ENCODE data around the gene TBP. TPM values are rescaled to one million over a fixed set of nuclear protein-coding genes. Genes with fewer than 3 reads are reported as not detected.
"Not testable (repeated sequence)": the region's sequence is repeated elsewhere in the genome, so short reads cannot be mapped to it uniquely, and the experiment has no call there.

TBP gene
- total RNA-seq, 4 donors from 2014 or later = 7.5 to 17.7 (median 12.3) TPM

DNA sequence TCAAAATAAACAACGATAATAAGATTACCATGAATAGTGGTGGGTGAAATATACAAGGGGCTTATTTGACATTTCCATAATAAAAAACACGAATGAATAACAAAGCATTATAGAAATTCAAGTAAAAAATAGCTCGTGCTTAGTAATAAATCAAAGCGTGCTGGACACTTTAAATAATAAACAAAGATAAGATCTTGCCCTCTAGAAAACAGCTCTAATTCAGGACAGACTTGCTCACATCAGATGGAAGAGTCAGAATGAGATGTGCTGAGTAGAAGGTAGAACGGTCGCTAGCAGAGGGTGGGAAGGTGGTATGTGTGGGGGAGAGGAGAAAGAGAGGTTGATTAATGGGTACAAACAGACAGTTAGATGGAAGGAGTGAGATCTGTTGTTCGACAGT lies 28.4 kb upstream of the TBP start:
- 63 to 67% methylated on average over 7 of the region's 7 CpGs for WGBS, 2 donors (ENCODE audit: low coverage in 1 of 2)
- H3K9me3 ChIP-seq = no peaks in the 10 kb centered on the region
- in situ Hi-C loops (cut with MboI; ENCODE audit: low pct_ligation_motif_present in 1 of 4, low pct_unique_long_range_greater_than_20kb in 1 of 4, low sequenced_read_pairs in 3 of 4) (loop anchor here in 2 of 4 donors (10.0 kb wide), 2 partner anchors 701 to 1631 kb away; no protein-coding TSS in a partner anchor), intact Hi-C loops (cut with DNase I; ENCODE audit: low total_unique reads) (loop anchor here (10.0 kb wide), 1 partner anchor 731 kb away; no protein-coding TSS in a partner anchor)
- no peak overlapping the region for H3K4me3 ChIP-seq
- no peak for DNase-seq
- TF ChIP-seq EP300 (IDR thresholded peaks at IDR 0.05; ENCODE audit: low read depth) = no peak
- TF ChIP-seq, protein P1, sequence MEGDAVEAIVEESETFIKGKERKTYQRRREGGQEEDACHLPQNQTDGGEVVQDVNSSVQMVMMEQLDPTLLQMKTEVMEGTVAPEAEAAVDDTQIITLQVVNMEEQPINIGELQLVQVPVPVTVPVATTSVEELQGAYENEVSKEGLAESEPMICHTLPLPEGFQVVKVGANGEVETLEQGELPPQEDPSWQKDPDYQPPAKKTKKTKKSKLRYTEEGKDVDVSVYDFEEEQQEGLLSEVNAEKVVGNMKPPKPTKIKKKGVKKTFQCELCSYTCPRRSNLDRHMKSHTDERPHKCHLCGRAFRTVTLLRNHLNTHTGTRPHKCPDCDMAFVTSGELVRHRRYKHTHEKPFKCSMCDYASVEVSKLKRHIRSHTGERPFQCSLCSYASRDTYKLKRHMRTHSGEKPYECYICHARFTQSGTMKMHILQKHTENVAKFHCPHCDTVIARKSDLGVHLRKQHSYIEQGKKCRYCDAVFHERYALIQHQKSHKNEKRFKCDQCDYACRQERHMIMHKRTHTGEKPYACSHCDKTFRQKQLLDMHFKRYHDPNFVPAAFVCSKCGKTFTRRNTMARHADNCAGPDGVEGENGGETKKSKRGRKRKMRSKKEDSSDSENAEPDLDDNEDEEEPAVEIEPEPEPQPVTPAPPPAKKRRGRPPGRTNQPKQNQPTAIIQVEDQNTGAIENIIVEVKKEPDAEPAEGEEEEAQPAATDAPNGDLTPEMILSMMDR (IDR thresholded peaks at IDR 0.05) = no peak
- no peak for TF ChIP-seq POLR2A (IDR thresholded peaks at IDR 0.05)
- no peak for TF ChIP-seq POLR2AphosphoS5 (IDR thresholded peaks at IDR 0.05)
- no peaks in the 10 kb centered on the region for H3K36me3 ChIP-seq
- no peaks in the 10 kb centered on the region for H3K27me3 ChIP-seq
- H3K27ac ChIP-seq = no peak overlapping the region
- H3K4me1 ChIP-seq = no peaks in the 10 kb centered on the region

DNA sequence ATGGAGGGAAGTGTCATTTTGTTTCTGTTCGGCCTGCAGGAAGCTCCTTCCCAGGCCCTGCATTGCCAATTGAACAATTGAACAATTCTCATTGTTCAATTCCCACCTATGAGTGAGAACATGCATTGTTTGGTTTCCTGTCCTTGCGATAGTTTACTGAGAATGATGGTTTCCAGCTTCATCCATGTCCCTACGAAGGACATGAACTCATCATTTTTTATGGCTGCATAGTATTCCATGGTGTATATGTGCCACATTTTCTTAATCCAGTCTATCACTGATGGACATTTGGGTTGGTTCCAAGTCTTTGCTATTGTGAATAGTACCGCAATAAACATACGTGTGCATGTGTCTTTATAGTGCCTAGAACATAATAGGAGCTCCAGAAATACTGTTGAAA lies 26.2 kb upstream of the TBP start:
- in situ Hi-C loops (cut with MboI; ENCODE audit: low pct_ligation_motif_present in 1 of 4, low pct_unique_long_range_greater_than_20kb in 1 of 4, low sequenced_read_pairs in 3 of 4) (loop anchor here in 2 of 4 donors (10.0 kb wide), 2 partner anchors 703 to 1633 kb away; no protein-coding TSS in a partner anchor), intact Hi-C loops (cut with DNase I; ENCODE audit: low total_unique reads) (loop anchor here (10.0 kb wide), 1 partner anchor 733 kb away; no protein-coding TSS in a partner anchor)
- not testable (repeated sequence) for H3K27me3 ChIP-seq, H3K4me1 ChIP-seq, DNase-seq, H3K4me3 ChIP-seq, H3K27ac ChIP-seq, H3K36me3 ChIP-seq, H3K9me3 ChIP-seq
- 86 to 94% methylated on average over 4 to 5 of the region's 5 CpGs for WGBS, 2 donors (ENCODE audit: low coverage in 1 of 2)

DNA sequence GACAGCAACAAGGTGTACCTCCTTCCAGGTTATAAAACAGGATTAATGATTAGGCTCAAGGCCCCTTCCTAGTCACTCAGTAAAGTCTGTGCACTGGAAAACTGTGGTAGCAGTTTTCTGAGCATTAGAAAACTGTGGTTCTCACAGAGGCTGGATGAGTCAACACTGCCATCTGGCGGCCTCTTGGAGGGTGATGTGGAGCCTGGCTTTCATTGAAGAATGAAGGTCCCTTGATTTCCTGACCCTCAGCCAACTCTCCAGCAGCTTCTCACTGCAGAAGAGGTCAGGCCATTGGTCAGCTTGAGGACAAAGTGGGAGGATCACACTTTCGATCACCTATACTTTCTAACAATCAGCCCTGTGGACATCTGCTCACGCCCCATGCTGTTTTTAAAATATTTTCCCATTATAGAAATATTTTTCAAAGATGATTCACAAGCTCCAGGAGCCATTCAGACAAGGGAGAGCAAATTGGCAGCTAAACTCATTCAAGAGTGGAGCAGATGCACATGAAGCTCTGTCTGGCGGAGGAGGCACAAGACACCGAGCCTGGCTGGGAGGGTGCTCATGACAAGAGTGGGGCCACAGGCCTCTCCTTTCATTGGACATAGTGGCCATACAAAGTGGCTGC lies 24.2 kb upstream of the TBP start:
- Histone ChIP-seq H3K27me3 (no peaks in the 10 kb centered on the region), H3K27ac (no peak overlapping the region), H3K36me3 (peaks cover 0 to 20% (median 5%) of the 10 kb centered on the region in 4 donors), H3K9me3 (no peaks in the 10 kb centered on the region), H3K4me1 (no peaks in the 10 kb centered on the region), H3K4me3 (no peak overlapping the region)
- intact Hi-C loops (cut with DNase I; ENCODE audit: low total_unique reads) (loop anchor here (10.0 kb wide), 1 partner anchor 735 kb away; no protein-coding TSS in a partner anchor), in situ Hi-C loops (cut with MboI; ENCODE audit: low pct_ligation_motif_present in 1 of 4, low pct_unique_long_range_greater_than_20kb in 1 of 4, low sequenced_read_pairs in 3 of 4) (loop anchor here in 2 of 4 donors (10.0 kb wide), 2 partner anchors 705 to 1635 kb away; no protein-coding TSS in a partner anchor)
- 49% methylated on average over 5 of the region's 5 CpGs; no CpG with 5 or more reads in 1 of the 2 donors for WGBS, 2 donors (ENCODE audit: low coverage in 1 of 2)
- no peak for TF ChIP-seq POLR2AphosphoS5 (IDR thresholded peaks at IDR 0.05)
- TF ChIP-seq, protein P1 (IDR thresholded peaks at IDR 0.05) = peak; percentile 71 to 87 (median 76)
- DNase-seq = peak; percentile 67

DNA sequence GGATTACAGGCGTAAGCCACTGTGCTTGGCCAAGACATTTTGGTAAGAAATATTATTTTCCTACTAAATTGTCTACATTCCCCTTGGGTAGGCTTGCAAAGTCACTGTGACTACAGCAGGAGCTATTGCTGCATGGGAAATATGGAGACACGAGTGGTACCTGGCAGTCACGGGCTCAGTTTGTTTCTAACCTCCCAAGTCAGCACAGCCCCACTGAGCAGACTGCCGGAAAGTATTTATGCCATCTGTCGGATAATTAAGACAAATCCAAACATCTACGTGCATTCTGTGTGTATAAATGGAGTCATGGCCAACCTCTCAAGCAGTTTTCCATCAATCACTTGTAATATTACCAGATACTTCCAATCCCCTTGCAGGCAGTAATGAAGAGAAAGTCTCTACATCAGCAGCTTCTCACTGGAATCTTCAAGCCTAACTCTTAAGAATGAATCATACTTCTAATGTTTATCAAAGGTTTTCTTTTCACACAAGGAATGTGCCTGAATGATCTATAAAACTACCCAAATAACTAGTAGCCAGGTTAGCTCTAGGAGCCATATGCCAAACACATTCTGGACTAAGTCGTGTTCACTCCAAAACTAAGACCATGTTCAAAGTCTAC lies 21.2 kb upstream of the TBP start:
- 70 to 80% methylated on average over 5 to 7 of the region's 7 CpGs for WGBS, 2 donors (ENCODE audit: low coverage in 1 of 2)
- Histone ChIP-seq H3K36me3 (peaks cover 0 to 50% (median 22%) of the 10 kb centered on the region in 4 donors), H3K27ac (no peak overlapping the region), H3K9me3 (no peaks in the 10 kb centered on the region), H3K4me1 (no peaks in the 10 kb centered on the region), H3K27me3 (no peaks in the 10 kb centered on the region), H3K4me3 (no peak overlapping the region)
- no peak for TF ChIP-seq POLR2A (IDR thresholded peaks at IDR 0.05)
- no peak for TF ChIP-seq POLR2AphosphoS5 (IDR thresholded peaks at IDR 0.05)
- TF ChIP-seq EP300 (IDR thresholded peaks at IDR 0.05; ENCODE audit: low read depth) = no peak
- TF ChIP-seq, protein P1 (IDR thresholded peaks at IDR 0.05) = no peak
- no peak for DNase-seq
- intact Hi-C loops (cut with DNase I; ENCODE audit: low total_unique reads) (no loop called here), in situ Hi-C loops (cut with MboI; ENCODE audit: low pct_ligation_motif_present in 1 of 4, low pct_unique_long_range_greater_than_20kb in 1 of 4, low sequenced_read_pairs in 3 of 4) (no loop called here)

Measured in transverse colon (tissue), 4 donors.